SU-DHL-6 (cell line): ENCODE measurements around the gene GPR157.
A peak's percentile ranks its signal among the peaks of the same experiment; 100 is the strongest.

Experiments
- H2AFZ ChIP-seq: fragments of 200-600 bp; sonication (generic); 2 replicates; pipeline ENCODE4 v1.6.1; 2014; ENCODE audit warnings: low read depth, mild to moderate bottlenecking, moderate library complexity, mixed read lengths, antibody characterized with exemption, low read length; ENCODE audit not compliant: severe bottlenecking
- H3F3A ChIP-seq: fragments of 200-600 bp; shearing (Covaris generic); 2 replicates; pipeline ENCODE4 v1.6.0; 2016; ENCODE audit warnings: antibody characterized with exemption, mild to moderate bottlenecking; ENCODE audit not compliant: insufficient read depth
- H3K27ac ChIP-seq: fragments of 200-600 bp; sonication (generic); 2 replicates; pipeline ENCODE4 v1.5.1; 2016; ENCODE audit warnings: low read depth, mild to moderate bottlenecking, low read length, moderate library complexity, mixed read lengths
- H3K27me3 ChIP-seq: fragments of 200-600 bp; sonication (generic), shearing (Covaris generic); 2 replicates; pipeline ENCODE4 v1.6.0; 2014; ENCODE audit warnings: mild to moderate bottlenecking, low read length
- H3K36me3 ChIP-seq: fragments of 200-600 bp; sonication (generic); 2 replicates; pipeline ENCODE4 v1.6.1; 2014; ENCODE audit warnings: mild to moderate bottlenecking, low read length, mixed read lengths
- H3K4me2 ChIP-seq: fragments of 300-600, 200-600 bp; shearing (Covaris generic), sonication (generic); 2 replicates; pipeline ENCODE4 v1.6.0; 2014; ENCODE audit warnings: low read length, low read depth, mild to moderate bottlenecking; ENCODE audit not compliant: poor library complexity, severe bottlenecking
- H3K4me3 ChIP-seq: fragments of 200-600 bp; sonication (generic); 2 replicates; pipeline ENCODE4 v1.5.1; 2014; ENCODE audit warnings: antibody characterized with exemption, low read length, mild to moderate bottlenecking, mixed read lengths; ENCODE audit not compliant: insufficient read depth, poor library complexity, severe bottlenecking
- H3K79me2 ChIP-seq: fragments of 200-600 bp; sonication (generic); 2 replicates; pipeline ENCODE4 v1.6.1; 2014; ENCODE audit warnings: mild to moderate bottlenecking, low read length, moderate library complexity; ENCODE audit not compliant: insufficient read depth
- H3K9ac ChIP-seq: fragments of 200-600 bp; sonication (generic); 2 replicates; pipeline ENCODE4 v1.7.0; 2014; ENCODE audit warnings: mild to moderate bottlenecking, low read length
- H3K9me2 ChIP-seq: fragments of 200-600 bp; sonication (generic); replicated peaks from 2 replicates; pipeline ENCODE4 v1.6.1; 2014; ENCODE audit warnings: low read length; ENCODE audit not compliant: insufficient read depth
- H3K9me3 ChIP-seq: fragments of 200-600 bp; sonication (generic); 2 replicates; pipeline ENCODE4 v1.6.1; 2014; ENCODE audit warnings: low read length, mixed read lengths; ENCODE audit not compliant: insufficient read depth
- H4K20me1 ChIP-seq: fragments of 200-600 bp; sonication (generic); 2 replicates; pipeline ENCODE4 v1.6.1; 2014; ENCODE audit warnings: low read depth, mild to moderate bottlenecking, antibody characterized with exemption, low read length, moderate library complexity, mixed read lengths
- CTCF ChIP-seq: fragments of 200-600 bp; sonication (generic); IDR thresholded peaks from one replicate; pipeline ENCODE4 v1.5.1; 2017; ENCODE audit warnings: antibody characterized with exemption, mild to moderate bottlenecking, low read length, moderate library complexity; ENCODE audit not compliant: insufficient read depth, poor library complexity, severe bottlenecking
- EZH2phosphoT487 ChIP-seq: fragments of 200-600 bp; sonication (generic), shearing (Covaris generic); conservative IDR thresholded peaks from 2 replicates; pipeline ENCODE4 v1.6.1; 2018; ENCODE audit warnings: mild to moderate bottlenecking, antibody characterized with exemption, low read length, moderate library complexity, mixed read lengths

The GPR157 gene

GRCh38 chr1:9062846-9063245 is 66.1 kb downstream of the GPR157 start:
- Histone ChIP-seq H3K4me2 (peak overlapping the region; percentile 32), H3K27ac (peak overlapping the region; percentile 83), H3K4me3 (no peak overlapping the region), H3K9ac (no peak overlapping the region), H3K79me2 (peaks cover 16% of the 10 kb centered on the region; the same call in 1 of the 2 replicates), H3K9me3 (no peaks in the 10 kb centered on the region), H3K27me3 (no peaks in the 10 kb centered on the region), H3K9me2 (no peaks in the 10 kb centered on the region), H3F3A (peaks cover 5% of the 10 kb centered on the region; the same call in 1 of the 2 replicates), H3K36me3 (no peaks in the 10 kb centered on the region), H2AFZ (no peak overlapping the region), H4K20me1 (no peaks in the 10 kb centered on the region)
- TF ChIP-seq EZH2phosphoT487 (no peak), CTCF (no peak)

GRCh38 chr1:9062021-9062471 is 66.9 kb downstream of the GPR157 start:
- peak overlapping the region; percentile 32 for H3K4me2 ChIP-seq
- no peaks in the 10 kb centered on the region for H3K9me3 ChIP-seq
- peak overlapping the region; percentile 6; the same call in 1 of the 2 replicates for H3K9ac ChIP-seq
- H4K20me1 ChIP-seq = no peaks in the 10 kb centered on the region
- peak overlapping the region; percentile 83 for H3K27ac ChIP-seq
- H3F3A ChIP-seq = peaks cover 5% of the 10 kb centered on the region; the same call in 1 of the 2 replicates
- peaks cover 11% of the 10 kb centered on the region; the same call in 1 of the 2 replicates for H3K79me2 ChIP-seq
- H3K4me3 ChIP-seq = no peak overlapping the region
- no peaks in the 10 kb centered on the region for H3K9me2 ChIP-seq
- no peaks in the 10 kb centered on the region for H3K36me3 ChIP-seq
- no peak for TF ChIP-seq CTCF
- no peak for TF ChIP-seq EZH2phosphoT487
- no peaks in the 10 kb centered on the region for H3K27me3 ChIP-seq
- no peak overlapping the region for H2AFZ ChIP-seq

GRCh38 chr1:9061252-9061960 is 67.5 kb downstream of the GPR157 start:
- no peak for TF ChIP-seq CTCF
- TF ChIP-seq EZH2phosphoT487 = no peak
- peak overlapping the region; percentile 83 for H3K27ac ChIP-seq
- H4K20me1 ChIP-seq = no peaks in the 10 kb centered on the region
- H3K4me3 ChIP-seq = no peak overlapping the region
- no peak overlapping the region for H2AFZ ChIP-seq
- H3K9ac ChIP-seq = 0 out of 2 replicates have a peak overlapping the region, but pooled peaks have one; percentile 6
- no peaks in the 10 kb centered on the region for H3K9me3 ChIP-seq
- no peaks in the 10 kb centered on the region for H3K9me2 ChIP-seq
- H3K79me2 ChIP-seq = peaks cover 7% of the 10 kb centered on the region; the same call in 1 of the 2 replicates
- no peaks in the 10 kb centered on the region for H3K36me3 ChIP-seq
- H3K27me3 ChIP-seq = no peaks in the 10 kb centered on the region
- H3F3A ChIP-seq = peaks cover 5% of the 10 kb centered on the region; the same call in 1 of the 2 replicates
- H3K4me2 ChIP-seq = peak overlapping the region; percentile 32
